Smooth muscle cell of the pulmonary artery (primary cell): Measurements from ENCODE around the gene KEAP1. TPM values are rescaled to one million over a fixed set of nuclear protein-coding genes. Genes with fewer than 3 reads are reported as not detected.

ENCODE experiments used
- total RNA-seq: library from RNA; depleted of rRNA; stranded (reverse); fragments of >200 nt; gene quantifications from 2 replicates; pipeline ENCODE4 v1.2.3, GENCODE V29; 2014

KEAP1 gene
- 79.0 and 82.3 TPM in 2 replicates for total RNA-seq

GRCh38 chr19:10503002-10503789 is at the start of gene KEAP1:
KEAP1 (minus strand) TSS chr19:10503356; CDS start chr19:10500033, 3,323 bp downstream.

GRCh38 chr19:10543420-10544241 is 40.5 kb upstream of the KEAP1 start, which contains the start of gene ATG4D:
ATG4D (plus strand) TSS chr19:10543904; CDS start chr19:10544091, 187 bp downstream.

GRCh38 chr19:10517361-10517759 is 14.2 kb upstream of the KEAP1 start, which contains the start of gene S1PR5:
S1PR5 (minus strand) TSS chr19:10517447; CDS start chr19:10515011, 2,436 bp downstream.

Other genes with a start within 250 kb of the KEAP1 start
- gene ICAM1, start 232.2 kb downstream of the KEAP1 start, total RNA-seq: 5.9 and 19.6 TPM in 2 replicates
- gene ICAM4, start 216.4 kb downstream of the KEAP1 start, total RNA-seq: 0.10 and 0.52 TPM in 2 replicates
- 2.3 and 2.5 TPM in 2 replicates for gene ICAM5, start 213.4 kb downstream of the KEAP1 start, total RNA-seq
- gene ZGLP1, start 193.5 kb downstream of the KEAP1 start, total RNA-seq: 0.46 and 0.59 TPM in 2 replicates
- gene FDX2, start 187.3 kb downstream of the KEAP1 start, total RNA-seq: 12.5 and 19.6 TPM in 2 replicates
- gene RAVER1, start 169.8 kb downstream of the KEAP1 start, total RNA-seq: 17.3 and 27.0 TPM in 2 replicates
- gene ICAM3, start 163.7 kb downstream of the KEAP1 start, total RNA-seq: 6.7 and 8.3 TPM in 2 replicates
- 82.5 and 86.6 TPM in 2 replicates for gene TYK2, start 122.8 kb downstream of the KEAP1 start, total RNA-seq
- gene CDC37, start 99.8 kb downstream of the KEAP1 start, total RNA-seq: 119 and 153 TPM in 2 replicates
- 9.7 and 10.0 TPM in 2 replicates for gene PDE4A, start 82.8 kb downstream of the KEAP1 start, total RNA-seq
- 1.7 and 4.8 TPM in 2 replicates for gene S1PR5, start 14.1 kb upstream of the KEAP1 start, total RNA-seq
- 9.9 and 14.3 TPM in 2 replicates for gene ATG4D, start 40.5 kb upstream of the KEAP1 start, total RNA-seq
- gene KRI1, start 62.7 kb upstream of the KEAP1 start, total RNA-seq: 8.0 and 10.7 TPM in 2 replicates
- gene CDKN2D, start 65.6 kb upstream of the KEAP1 start, total RNA-seq: 9.8 and 11.6 TPM in 2 replicates
- gene AP1M2, start 84.0 kb upstream of the KEAP1 start, total RNA-seq: 0.13 TPM in 1 of 2 replicates, not detected in the other
- 97.8 and 132 TPM in 2 replicates for gene SLC44A2, start 122.2 kb upstream of the KEAP1 start, total RNA-seq
- 94.9 and 121 TPM in 2 replicates for gene ILF3, start 151.0 kb upstream of the KEAP1 start, total RNA-seq
- 21.7 and 29.0 TPM in 2 replicates for gene QTRT1, start 198.1 kb upstream of the KEAP1 start, total RNA-seq
- gene DNM2, start 214.7 kb upstream of the KEAP1 start, total RNA-seq: 104 and 122 TPM in 2 replicates